Activated CD4-positive, alpha-beta T cell treated with anti-CD3 and anti-CD28 coated beads, Interleukin-2, amount 10 ng/mL, durations not matched to agents 7 days and 5 days (primary cell): ENCODE data around the gene SUGP2. TPM values are rescaled to one million over a fixed set of nuclear protein-coding genes. Genes with fewer than 3 reads are reported as not detected.
"Not testable (repeated sequence)": the region's sequence is repeated elsewhere in the genome, so short reads cannot be mapped to it uniquely, and the experiment has no call there.

Experiments
- CTCF ChIA-PET: fragments of 350-600 bp; sonication (Branson Sonifier 250); formaldehyde crosslinking; loops from one replicate; lab custom pipeline; 2021; ENCODE audit warnings: antibody characterized with exemption; lab: Charles Lee
- POLR2A ChIA-PET: fragments of 350-600 bp; sonication (Branson Sonifier 250); formaldehyde crosslinking; loops from one replicate; lab custom pipeline; 2021; ENCODE audit warnings: antibody characterized with exemption; lab: Charles Lee
- DNase-seq: peaks from one replicate; pipeline ENCODE4 v3.0.0-alpha.2; 2020
- H3K27ac Mint-ChIP-seq: one replicate; pipeline ENCODE4 v1.8.0; 2021; ENCODE audit warnings: mild to moderate bottlenecking, moderate library complexity, mixed read lengths
- H3K27me3 Mint-ChIP-seq: one replicate; pipeline ENCODE4 v1.8.0; 2021; ENCODE audit warnings: mixed read lengths
- H3K36me3 Mint-ChIP-seq: one replicate; pipeline ENCODE4 v1.8.0; 2021; ENCODE audit warnings: low read depth, mixed read lengths
- H3K4me1 Mint-ChIP-seq: one replicate; pipeline ENCODE4 v1.8.0; 2021; ENCODE audit warnings: mixed read lengths
- H3K4me3 Mint-ChIP-seq: one replicate; pipeline ENCODE4 v1.8.0; 2021; ENCODE audit warnings: mild to moderate bottlenecking, moderate library complexity, mixed read lengths
- H3K9me3 Mint-ChIP-seq: one replicate; pipeline ENCODE4 v1.8.0; 2021; ENCODE audit warnings: mixed read lengths
- total RNA-seq, 2 experiments: library from RNA; stranded (reverse); gene quantifications; one replicate each; pipeline ENCODE4 v1.2.3, GENCODE V29; 2021

SUGP2 gene
- total RNA-seq, 2 experiments from 2014 or later, result 128 to 144 TPM

DNA sequence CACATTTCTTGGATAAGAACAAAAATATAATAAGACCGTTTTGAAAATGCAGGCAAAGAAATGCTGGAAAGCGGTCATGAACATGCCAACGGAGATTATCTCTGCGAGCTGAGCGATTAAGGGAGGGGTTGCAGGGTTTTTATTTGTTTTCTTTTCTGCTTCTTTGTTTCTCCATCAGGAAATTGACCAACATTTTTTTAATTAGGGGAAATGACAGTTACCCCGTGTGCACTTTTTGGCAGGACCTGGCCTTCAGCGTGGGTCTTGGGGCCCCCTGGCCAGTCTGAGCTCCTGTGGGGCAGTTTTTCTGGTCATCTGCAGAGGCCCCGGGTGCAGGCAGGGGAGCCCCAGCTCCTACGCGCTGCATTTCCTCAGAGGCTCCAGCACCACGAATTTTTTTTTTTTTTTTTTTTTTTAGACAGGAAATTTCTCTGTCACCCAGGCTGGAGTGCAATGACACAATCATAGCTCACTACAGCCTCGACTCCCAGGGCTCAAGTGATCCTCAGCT, 61.0 kb downstream of the SUGP2 start:
- H3K4me1 Mint-ChIP-seq, result no peaks in the 10 kb centered on the region
- no peaks in the 10 kb centered on the region for H3K9me3 Mint-ChIP-seq
- DNase-seq, result no peak
- H3K27ac Mint-ChIP-seq, result no peak overlapping the region
- CTCF ChIA-PET, result interaction anchor here (0.6 kb wide), 3 partner anchors 126 to 473 kb away, joined by 3 to 5 read pairs (median 3); no protein-coding TSS in a partner anchor
- no peak overlapping the region for H3K4me3 Mint-ChIP-seq
- H3K36me3 Mint-ChIP-seq, result no peaks in the 10 kb centered on the region
- H3K27me3 Mint-ChIP-seq, result peaks cover 2% of the 10 kb centered on the region
- POLR2A ChIA-PET, result no interaction called here

DNA sequence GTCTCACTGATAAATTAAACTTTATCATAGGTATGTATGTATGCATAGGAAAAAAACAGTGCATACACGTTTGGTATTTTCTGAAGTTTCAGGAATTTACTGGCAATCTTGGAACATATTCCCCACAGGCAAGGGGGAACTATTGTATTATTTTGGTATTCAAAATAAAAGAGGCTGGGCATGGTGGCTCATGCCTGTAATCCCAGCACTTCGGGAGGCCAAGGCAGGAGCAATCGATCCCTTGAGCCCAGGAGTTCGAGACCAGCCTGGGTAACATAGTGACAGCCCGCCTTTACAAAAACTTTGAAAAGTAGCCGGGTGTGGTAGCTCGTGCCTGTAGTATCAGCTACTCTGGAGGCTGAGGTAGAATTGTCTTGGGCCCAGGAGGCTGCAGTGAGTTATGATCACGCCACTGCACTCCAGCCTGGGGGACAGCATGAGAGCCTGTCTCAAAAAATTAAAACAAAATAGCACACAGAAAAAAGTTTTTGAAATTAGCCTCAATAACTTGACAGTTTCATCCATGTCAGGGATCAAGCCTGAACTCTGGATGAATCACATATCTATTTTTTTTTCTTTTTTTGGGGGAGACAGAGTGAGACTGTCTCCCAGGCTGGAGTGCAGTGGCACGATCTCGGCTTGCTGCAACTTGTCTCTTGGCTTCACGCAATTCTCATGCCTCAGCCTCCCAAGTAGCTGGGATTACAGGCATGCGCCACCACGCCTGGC, 63.2 kb downstream of the SUGP2 start:
- CTCF ChIA-PET, result no interaction called here
- Mint-ChIP-seq H3K4me1 (no peaks in the 10 kb centered on the region), H3K27ac (no peak overlapping the region), H3K36me3 (no peaks in the 10 kb centered on the region), H3K27me3 (peaks cover 2% of the 10 kb centered on the region), H3K4me3 (no peak overlapping the region), H3K9me3 (no peaks in the 10 kb centered on the region)
- no peak for DNase-seq
- POLR2A ChIA-PET, result no interaction called here

DNA sequence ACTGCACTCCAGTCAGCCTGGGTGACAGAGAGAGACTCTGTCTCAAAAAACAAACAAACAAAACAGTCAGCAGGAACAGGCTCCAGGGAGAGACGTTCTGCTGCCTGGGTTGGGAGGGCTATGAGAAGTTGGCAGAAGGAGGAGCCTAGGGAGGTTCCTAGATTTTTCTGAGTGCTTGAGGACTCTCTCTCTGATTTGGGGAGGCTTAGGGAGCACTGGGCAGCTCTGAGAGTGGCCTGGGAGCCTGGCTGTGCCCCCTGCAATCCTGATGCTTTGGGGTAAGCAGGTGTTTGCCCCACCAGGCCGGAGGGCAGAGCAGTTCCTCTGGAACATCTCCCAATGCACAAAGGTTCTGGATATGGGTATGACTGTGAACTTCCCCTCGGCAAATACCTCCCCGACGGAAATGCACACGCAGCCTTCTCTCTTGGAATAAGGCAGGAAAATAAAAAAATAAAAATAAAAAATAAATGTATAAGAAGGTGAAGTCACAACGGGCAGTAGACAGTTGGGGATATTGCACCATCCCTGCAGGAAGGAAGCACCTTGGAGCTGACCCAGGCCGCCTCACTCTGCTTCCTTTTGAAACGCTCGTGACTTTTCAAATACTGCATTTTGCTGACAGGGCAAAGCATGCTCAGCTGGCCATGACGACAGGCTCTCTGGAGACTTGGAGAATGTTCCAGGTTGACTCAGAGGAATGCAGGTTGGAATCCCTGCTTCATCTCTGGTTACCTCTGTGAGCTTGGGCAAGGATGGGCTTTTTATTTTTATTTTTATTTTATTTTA, 65.8 kb downstream of the SUGP2 start:
- H3K36me3 Mint-ChIP-seq, result no peaks in the 10 kb centered on the region
- no peak overlapping the region for H3K4me3 Mint-ChIP-seq
- CTCF ChIA-PET, result no interaction called here

DNA sequence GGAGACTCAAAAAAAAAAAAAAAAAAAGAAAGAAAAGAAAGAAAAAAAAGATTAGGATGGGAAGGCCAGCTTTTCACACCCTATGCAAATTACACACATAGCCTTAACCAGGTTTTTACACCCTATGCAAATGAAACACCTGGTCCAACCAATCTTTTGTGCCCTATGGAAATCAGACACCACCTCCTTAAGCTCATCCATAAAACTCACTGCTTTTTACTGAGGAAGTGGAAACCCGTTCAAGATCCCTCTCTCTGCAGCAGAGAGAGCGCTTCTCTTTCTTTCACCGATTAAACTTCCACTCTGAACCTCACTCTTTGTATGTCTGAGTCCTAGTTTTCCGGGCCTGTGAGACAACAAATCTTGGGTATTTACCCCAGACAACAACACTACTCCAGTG, 67.0 kb downstream of the SUGP2 start:
- no peak for DNase-seq
- ChIA-PET CTCF (interaction anchor here (0.7 to 0.8 kb wide), 2 partner anchors 10 to 33 kb away, joined by 3 read pairs; no protein-coding TSS in a partner anchor), POLR2A (no interaction called here)
- H3K27me3 Mint-ChIP-seq, result peaks cover 13% of the 10 kb centered on the region
- no peaks in the 10 kb centered on the region for H3K36me3 Mint-ChIP-seq
- no peak overlapping the region for H3K27ac Mint-ChIP-seq
- no peak overlapping the region for H3K4me3 Mint-ChIP-seq
- no peaks in the 10 kb centered on the region for H3K9me3 Mint-ChIP-seq
- peaks cover 10% of the 10 kb centered on the region for H3K4me1 Mint-ChIP-seq

More for the DNA sequence above, 65.8 kb downstream of the SUGP2 start:
- no peak overlapping the region for H3K27ac Mint-ChIP-seq
- POLR2A ChIA-PET, result no interaction called here
- DNase-seq, result no peak
- H3K9me3 Mint-ChIP-seq, result no peaks in the 10 kb centered on the region
- no peaks in the 10 kb centered on the region for H3K4me1 Mint-ChIP-seq
- H3K27me3 Mint-ChIP-seq, result peaks cover 2% of the 10 kb centered on the region

DNA sequence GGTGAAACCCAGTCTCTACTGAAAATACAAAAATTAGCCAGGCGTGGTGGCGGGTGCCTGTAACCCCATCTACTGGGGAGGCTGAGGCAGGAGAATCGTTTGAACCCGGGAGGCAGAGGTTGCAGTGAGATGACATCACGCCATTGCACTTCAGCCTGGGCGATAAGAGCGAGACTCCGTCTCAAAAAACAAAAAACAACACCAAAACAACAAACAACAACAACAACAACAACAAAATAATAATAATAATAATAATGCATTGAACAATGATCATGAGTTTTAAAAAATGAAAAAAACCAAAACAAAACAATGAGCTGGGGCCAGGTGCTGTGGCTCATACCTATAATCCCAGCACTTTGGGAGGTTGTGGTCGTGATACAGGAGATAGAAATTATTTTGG, 69.2 kb downstream of the SUGP2 start:
- Mint-ChIP-seq H3K27me3 (peaks cover 14% of the 10 kb centered on the region), H3K36me3 (no peaks in the 10 kb centered on the region), H3K4me1 (peaks cover 10% of the 10 kb centered on the region), H3K9me3 (no peaks in the 10 kb centered on the region), H3K27ac (no peak overlapping the region), H3K4me3 (no peak overlapping the region)
- DNase-seq, result no peak
- POLR2A ChIA-PET, result no interaction called here
- CTCF ChIA-PET, result interaction anchor here (2.1 kb wide), 1 partner anchor 117 kb away, joined by 4 read pairs; no protein-coding TSS in a partner anchor

DNA sequence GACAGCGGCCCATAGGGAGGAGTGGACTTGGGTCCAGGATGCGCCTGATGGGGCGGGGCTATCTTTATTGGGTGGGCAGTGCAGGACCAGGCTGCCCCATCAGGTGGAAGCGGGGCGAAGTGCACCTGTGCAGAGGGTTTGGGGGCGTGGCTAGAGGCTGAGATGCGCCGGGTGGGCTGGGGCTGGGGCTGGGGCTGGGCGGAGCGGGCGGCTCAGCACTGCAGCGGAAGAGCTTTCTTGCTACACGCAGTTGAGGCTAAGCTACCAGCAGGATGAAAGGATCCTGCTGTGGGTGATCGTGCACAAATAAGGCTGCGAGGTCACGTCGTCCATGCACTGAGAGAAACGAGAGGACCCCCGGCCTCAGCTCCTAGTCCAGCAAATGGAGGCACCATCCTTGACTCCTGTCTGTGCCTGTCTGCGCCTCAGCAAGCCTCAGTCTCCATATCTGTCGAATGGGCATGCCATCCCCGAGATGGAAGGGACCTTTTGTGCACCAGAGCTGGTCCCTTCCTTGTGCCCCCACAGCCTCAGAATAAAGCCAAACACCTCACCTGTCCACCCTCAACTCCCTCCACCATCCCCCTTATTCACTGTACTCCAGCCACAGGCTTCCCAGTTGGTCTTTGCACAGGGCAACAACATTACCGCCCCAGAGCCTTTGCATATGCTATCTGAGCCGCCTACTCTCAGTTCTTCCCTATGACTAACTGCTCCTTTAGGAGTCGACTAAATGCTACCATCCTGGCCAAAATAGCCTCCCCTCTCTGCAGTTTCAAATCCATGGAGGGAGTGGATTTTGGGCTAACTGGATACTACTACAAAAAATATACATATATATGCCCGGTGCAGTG, 71.3 kb downstream of the SUGP2 start:
- CTCF ChIA-PET, result no interaction called here
- peaks cover 10% of the 10 kb centered on the region for H3K4me1 Mint-ChIP-seq
- H3K4me3 Mint-ChIP-seq, result no peak overlapping the region
- H3K27me3 Mint-ChIP-seq, result peaks cover 12% of the 10 kb centered on the region
- no peak overlapping the region for H3K27ac Mint-ChIP-seq
- no peaks in the 10 kb centered on the region for H3K9me3 Mint-ChIP-seq
- no peaks in the 10 kb centered on the region for H3K36me3 Mint-ChIP-seq
- POLR2A ChIA-PET, result no interaction called here
- peak; percentile 11 for DNase-seq

DNA sequence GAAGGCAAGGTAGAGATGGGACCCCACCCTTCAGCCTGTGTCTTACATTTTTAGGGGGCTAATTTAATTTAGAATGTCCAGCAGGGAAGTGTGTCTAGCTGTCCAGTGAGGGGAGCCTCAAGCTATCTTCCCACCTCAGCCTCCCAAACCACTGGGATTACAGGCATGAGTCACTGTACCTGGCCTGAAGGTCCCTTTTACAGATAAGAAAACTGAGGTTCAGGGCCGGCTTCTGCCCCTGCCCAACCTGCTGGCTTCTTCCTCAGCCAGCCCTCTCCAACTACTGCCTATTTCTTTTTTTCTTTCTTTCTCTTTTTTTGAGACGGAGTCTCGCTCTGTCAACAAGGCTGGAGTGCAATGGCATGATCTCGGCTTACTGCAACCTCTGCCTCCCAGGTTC, 72.9 kb downstream of the SUGP2 start:
- Mint-ChIP-seq H3K27ac (no peak overlapping the region), H3K9me3 (no peaks in the 10 kb centered on the region), H3K27me3 (peaks cover 12% of the 10 kb centered on the region), H3K4me3 (no peak overlapping the region), H3K4me1 (peaks cover 10% of the 10 kb centered on the region), H3K36me3 (no peaks in the 10 kb centered on the region)
- DNase-seq, result no peak
- ChIA-PET CTCF (no interaction called here), POLR2A (no interaction called here)

DNA sequence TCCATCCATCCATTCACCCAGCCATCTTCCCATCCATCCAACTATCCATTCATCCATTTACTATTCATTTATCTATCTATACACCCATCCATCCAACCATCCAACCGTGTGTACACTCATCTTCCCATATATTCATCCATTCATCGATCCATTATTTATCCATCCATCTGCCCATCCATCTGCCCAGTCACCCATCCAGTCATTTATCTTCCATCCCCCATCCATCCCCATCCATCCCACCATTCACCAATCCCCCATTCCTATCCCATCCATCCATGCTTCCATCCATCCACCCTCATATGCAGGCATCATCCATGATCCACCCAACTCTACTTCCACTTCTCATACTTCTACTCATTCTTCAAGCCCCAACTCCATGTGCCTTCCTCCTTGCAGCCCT, 78.3 kb downstream of the SUGP2 start:
- peaks cover 6% of the 10 kb centered on the region for H3K9me3 Mint-ChIP-seq
- H3K27ac Mint-ChIP-seq, result no peak overlapping the region
- DNase-seq, result no peak
- H3K4me3 Mint-ChIP-seq, result no peak overlapping the region
- no peaks in the 10 kb centered on the region for H3K4me1 Mint-ChIP-seq
- no peaks in the 10 kb centered on the region for H3K36me3 Mint-ChIP-seq
- ChIA-PET CTCF (interaction anchor here (0.6 kb wide), 1 partner anchor 794 kb away, joined by 3 read pairs; no protein-coding TSS in a partner anchor), POLR2A (no interaction called here)
- H3K27me3 Mint-ChIP-seq, result peaks cover 3% of the 10 kb centered on the region

DNA sequence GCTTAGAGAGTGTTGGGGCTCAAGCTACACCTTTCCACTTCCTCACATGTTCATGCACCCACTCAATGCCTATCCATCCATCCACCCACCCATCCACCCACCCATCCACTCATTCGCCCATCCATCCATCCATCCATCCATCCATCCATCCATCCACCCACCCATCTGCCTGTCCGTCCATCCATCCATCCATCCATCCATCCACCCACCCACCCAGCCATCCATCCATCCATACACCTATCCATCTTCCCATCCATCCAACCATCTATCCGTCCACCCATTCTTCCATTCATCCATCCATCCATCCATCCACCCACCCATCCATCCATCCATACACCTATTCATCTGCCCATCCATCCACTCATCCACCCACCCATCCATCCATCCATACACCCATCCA, 79.2 kb downstream of the SUGP2 start:
- Mint-ChIP-seq H3K27me3 (peaks cover 3% of the 10 kb centered on the region), H3K4me3 (no peak overlapping the region), H3K27ac (no peak overlapping the region), H3K9me3 (peaks cover 6% of the 10 kb centered on the region), H3K36me3 (no peaks in the 10 kb centered on the region), H3K4me1 (no peaks in the 10 kb centered on the region)
- no peak for DNase-seq
- POLR2A ChIA-PET, result no interaction called here
- CTCF ChIA-PET, result no interaction called here

DNA sequence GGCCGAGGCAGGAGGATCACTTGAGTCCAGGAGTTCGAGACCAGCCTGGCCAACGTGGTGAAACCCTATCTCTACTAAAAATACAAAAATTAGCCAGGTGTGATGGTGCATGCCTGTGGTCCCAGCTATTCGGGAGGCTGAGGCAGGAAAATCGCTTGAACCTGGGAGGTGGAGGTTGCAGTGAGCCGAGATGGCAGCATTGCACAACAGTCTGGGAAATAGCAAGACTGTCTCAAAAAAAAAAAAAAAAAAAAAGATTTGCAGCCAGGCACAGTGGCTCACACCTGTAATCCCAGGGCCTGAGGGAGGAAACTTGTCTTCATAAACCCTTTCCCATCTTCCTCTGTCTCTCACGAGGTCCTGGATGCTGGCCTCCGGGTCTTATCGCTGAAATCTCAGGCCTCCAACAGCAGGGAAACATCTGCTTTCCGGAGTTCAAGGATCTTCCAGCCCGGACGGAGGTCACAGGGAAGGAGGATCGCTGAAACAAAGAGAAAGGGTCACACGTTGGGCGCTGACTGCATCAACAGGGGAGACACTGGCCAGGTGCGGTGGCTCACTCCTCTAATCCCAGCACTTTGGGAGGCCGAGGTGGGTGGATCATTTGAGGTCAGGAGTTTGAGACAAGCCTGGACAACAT, 80.8 kb downstream of the SUGP2 start:
- DNase-seq, CTCF ChIA-PET, POLR2A ChIA-PET, H3K4me3 Mint-ChIP-seq, H3K27me3 Mint-ChIP-seq, H3K27ac Mint-ChIP-seq, H3K36me3 Mint-ChIP-seq, H3K4me1 Mint-ChIP-seq, H3K9me3 Mint-ChIP-seq: not testable (repeated sequence)

DNA sequence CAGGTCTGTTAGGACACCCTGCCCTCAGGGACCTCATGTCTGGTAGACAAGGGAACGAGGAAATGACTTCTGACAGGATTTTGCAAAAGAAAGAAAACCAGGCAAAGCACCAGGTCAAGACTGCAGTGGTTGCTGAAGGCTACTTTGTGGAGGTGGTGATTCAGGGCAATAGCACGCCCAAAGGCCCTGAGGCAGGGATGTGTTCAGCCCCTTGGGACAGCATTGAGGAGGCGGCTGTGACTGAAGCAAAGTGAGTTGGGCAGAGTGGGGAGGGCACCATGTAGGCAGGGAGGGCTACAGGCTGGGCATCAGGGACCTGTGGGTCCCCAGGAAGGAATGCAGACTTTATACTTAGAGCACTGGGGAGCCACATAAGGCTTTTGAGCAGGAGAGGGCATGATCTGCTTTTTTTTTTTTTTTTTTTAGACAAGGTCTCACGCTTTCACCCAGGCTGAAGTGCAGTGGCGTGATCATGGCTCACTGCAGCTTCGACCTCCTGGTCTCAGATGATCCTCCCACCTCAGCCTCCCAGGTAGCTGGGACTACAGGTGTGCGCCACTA, 81.5 kb downstream of the SUGP2 start:
- Mint-ChIP-seq H3K9me3 (peaks cover 6% of the 10 kb centered on the region), H3K36me3 (no peaks in the 10 kb centered on the region), H3K4me3 (no peak overlapping the region), H3K4me1 (no peaks in the 10 kb centered on the region), H3K27me3 (peaks cover 3% of the 10 kb centered on the region), H3K27ac (no peak overlapping the region)
- no peak for DNase-seq
- CTCF ChIA-PET, result no interaction called here
- POLR2A ChIA-PET, result no interaction called here

DNA sequence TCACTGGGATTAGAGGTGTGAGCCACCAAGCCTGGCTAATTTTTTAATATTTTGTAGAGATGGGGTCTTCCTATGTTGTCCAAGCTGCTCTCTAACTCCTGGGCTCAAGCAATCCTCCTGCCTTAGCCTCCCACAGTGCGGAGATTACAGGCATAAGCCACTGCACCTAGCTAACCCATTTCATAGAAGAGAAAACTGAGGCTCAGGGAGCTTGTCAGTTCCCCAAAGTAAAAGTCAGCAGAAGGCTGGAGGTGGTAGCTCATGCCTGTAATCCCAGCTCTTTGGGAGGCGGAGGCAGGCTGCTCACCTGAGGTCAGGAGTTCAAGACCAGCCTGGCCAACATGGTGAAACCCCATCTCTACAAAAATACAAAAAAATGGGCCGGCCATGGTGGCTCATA, 83.5 kb downstream of the SUGP2 start:
- Mint-ChIP-seq H3K27me3 (peaks cover 3% of the 10 kb centered on the region), H3K4me1 (no peaks in the 10 kb centered on the region), H3K27ac (no peak overlapping the region), H3K9me3 (peaks cover 2% of the 10 kb centered on the region), H3K36me3 (no peaks in the 10 kb centered on the region), H3K4me3 (no peak overlapping the region)
- DNase-seq, result no peak
- ChIA-PET POLR2A (interaction anchor here (0.6 kb wide), 1 partner anchor 843 kb away, joined by 7 read pairs; no protein-coding TSS in a partner anchor), CTCF (no interaction called here)
